ENCODE results near the gene CABYR. TPM values are rescaled to one million over a fixed set of nuclear protein-coding genes. Genes with fewer than 3 reads are reported as not detected.

CABYR gene
- total and polyA plus RNA-seq, 2 of the 8 experiments (the other 6 are each of a cell fraction or from before 2014, with no cell fraction given) = 14.5 to 18.8 TPM

DNA sequence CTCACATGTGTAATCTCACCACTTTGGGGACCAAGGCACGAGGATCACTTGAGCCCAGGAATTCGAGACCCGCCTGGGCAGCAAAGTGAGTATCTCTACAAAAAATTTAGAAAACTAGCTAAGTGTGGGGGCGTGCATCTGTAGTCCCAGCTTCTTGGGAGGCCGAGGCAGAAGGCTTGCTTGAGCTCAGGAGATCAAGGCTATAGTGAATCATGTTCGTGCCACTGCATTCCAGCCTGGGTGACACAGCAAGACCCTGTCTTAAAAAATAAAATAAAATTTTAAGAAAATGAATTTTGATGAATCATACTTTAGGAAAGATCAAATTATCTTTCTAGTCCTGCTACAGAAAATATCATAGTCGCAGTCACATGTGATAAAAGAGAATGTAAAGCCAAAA lies 46.9 kb downstream of the CABYR start (continued):
- TF ChIP-seq, protein P1, sequence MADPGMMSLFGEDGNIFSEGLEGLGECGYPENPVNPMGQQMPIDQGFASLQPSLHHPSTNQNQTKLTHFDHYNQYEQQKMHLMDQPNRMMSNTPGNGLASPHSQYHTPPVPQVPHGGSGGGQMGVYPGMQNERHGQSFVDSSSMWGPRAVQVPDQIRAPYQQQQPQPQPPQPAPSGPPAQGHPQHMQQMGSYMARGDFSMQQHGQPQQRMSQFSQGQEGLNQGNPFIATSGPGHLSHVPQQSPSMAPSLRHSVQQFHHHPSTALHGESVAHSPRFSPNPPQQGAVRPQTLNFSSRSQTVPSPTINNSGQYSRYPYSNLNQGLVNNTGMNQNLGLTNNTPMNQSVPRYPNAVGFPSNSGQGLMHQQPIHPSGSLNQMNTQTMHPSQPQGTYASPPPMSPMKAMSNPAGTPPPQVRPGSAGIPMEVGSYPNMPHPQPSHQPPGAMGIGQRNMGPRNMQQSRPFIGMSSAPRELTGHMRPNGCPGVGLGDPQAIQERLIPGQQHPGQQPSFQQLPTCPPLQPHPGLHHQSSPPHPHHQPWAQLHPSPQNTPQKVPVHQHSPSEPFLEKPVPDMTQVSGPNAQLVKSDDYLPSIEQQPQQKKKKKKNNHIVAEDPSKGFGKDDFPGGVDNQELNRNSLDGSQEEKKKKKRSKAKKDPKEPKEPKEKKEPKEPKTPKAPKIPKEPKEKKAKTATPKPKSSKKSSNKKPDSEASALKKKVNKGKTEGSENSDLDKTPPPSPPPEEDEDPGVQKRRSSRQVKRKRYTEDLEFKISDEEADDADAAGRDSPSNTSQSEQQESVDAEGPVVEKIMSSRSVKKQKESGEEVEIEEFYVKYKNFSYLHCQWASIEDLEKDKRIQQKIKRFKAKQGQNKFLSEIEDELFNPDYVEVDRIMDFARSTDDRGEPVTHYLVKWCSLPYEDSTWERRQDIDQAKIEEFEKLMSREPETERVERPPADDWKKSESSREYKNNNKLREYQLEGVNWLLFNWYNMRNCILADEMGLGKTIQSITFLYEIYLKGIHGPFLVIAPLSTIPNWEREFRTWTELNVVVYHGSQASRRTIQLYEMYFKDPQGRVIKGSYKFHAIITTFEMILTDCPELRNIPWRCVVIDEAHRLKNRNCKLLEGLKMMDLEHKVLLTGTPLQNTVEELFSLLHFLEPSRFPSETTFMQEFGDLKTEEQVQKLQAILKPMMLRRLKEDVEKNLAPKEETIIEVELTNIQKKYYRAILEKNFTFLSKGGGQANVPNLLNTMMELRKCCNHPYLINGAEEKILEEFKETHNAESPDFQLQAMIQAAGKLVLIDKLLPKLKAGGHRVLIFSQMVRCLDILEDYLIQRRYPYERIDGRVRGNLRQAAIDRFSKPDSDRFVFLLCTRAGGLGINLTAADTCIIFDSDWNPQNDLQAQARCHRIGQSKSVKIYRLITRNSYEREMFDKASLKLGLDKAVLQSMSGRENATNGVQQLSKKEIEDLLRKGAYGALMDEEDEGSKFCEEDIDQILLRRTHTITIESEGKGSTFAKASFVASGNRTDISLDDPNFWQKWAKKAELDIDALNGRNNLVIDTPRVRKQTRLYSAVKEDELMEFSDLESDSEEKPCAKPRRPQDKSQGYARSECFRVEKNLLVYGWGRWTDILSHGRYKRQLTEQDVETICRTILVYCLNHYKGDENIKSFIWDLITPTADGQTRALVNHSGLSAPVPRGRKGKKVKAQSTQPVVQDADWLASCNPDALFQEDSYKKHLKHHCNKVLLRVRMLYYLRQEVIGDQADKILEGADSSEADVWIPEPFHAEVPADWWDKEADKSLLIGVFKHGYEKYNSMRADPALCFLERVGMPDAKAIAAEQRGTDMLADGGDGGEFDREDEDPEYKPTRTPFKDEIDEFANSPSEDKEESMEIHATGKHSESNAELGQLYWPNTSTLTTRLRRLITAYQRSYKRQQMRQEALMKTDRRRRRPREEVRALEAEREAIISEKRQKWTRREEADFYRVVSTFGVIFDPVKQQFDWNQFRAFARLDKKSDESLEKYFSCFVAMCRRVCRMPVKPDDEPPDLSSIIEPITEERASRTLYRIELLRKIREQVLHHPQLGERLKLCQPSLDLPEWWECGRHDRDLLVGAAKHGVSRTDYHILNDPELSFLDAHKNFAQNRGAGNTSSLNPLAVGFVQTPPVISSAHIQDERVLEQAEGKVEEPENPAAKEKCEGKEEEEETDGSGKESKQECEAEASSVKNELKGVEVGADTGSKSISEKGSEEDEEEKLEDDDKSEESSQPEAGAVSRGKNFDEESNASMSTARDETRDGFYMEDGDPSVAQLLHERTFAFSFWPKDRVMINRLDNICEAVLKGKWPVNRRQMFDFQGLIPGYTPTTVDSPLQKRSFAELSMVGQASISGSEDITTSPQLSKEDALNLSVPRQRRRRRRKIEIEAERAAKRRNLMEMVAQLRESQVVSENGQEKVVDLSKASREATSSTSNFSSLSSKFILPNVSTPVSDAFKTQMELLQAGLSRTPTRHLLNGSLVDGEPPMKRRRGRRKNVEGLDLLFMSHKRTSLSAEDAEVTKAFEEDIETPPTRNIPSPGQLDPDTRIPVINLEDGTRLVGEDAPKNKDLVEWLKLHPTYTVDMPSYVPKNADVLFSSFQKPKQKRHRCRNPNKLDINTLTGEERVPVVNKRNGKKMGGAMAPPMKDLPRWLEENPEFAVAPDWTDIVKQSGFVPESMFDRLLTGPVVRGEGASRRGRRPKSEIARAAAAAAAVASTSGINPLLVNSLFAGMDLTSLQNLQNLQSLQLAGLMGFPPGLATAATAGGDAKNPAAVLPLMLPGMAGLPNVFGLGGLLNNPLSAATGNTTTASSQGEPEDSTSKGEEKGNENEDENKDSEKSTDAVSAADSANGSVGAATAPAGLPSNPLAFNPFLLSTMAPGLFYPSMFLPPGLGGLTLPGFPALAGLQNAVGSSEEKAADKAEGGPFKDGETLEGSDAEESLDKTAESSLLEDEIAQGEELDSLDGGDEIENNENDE (IDR thresholded peaks at IDR 0.05; ENCODE audit: insufficient replicate concordance, low read length) = no peak
- TF ChIP-seq CBX5 (IDR thresholded peaks at IDR 0.05; ENCODE audit: low read depth, low read length) (no peak), JUND (IDR thresholded peaks at IDR 0.05; ENCODE audit: low read length) (no peak), MAFK (IDR thresholded peaks at IDR 0.05; ENCODE audit: low read depth, low read length) (no peak)

Data from H1 (cell line).